ENCODE results near the gene LRR1.
A peak's percentile ranks its signal among the peaks of the same experiment; 100 is the strongest.
"Not testable (repeated sequence)": the region's sequence is repeated elsewhere in the genome, so short reads cannot be mapped to it uniquely, and the experiment has no call there.

Gene LRR1

GRCh38 chr14:49586673-49587460 lies 11.9 kb upstream of the LRR1 start:
- DNase-seq, result peak; percentile 31

- no peak for DNase-seq
These were observed 9.4 kb upstream of the LRR1 start for GRCh38 chr14:49589387-49589786.

DNA sequence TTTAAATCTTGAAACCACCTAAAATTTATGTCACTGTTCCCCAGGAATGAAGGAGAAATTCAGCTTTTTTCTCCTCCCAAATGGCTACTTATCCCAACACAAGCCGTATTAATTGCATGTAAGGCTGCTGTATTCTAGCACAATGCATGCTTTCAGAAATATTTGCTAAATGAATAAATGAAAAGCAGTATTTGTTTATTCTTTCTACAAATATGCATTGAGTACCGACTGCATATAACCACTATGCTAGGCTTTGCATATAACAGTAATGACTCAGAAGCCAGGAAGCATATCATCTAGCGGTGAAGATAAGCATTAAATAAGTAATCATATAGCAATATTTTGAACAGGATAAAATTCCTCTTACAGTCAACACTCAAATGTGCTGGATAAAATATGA lies 5.7 kb upstream of the LRR1 start:
- no peak for DNase-seq

DNA sequence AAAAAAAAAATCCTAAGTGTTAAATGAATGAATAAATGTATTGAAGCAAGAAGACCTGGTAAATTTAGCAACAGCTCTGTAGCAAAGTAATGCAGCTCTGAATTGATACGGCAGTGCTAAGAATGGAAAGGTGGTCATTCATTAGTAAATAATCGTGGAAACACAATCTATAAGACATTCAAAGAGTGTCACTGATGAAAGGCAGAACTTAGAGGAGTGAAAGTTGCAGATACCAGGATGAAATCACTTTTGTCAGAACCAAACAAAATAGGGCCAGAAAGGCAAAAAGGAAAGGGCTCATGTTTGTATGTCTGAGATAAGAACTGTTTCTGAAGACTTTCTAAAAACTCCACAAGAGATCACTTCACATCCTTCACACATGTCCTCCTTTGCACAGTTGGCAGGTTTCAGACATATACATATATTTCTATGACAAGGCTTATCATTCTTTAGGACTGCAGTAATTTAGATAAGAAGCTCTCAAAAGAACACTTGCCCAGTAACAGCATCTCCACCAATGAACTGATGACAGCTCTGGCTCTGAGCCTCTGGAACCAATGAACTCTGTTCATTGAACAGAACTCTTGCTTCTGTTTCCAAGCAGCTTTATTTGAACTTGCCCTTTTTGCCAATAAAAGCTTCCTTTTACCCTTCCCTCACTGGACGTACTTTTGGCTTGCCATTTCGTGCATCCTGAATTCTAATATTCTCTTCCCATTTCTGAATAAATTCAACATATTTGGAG lies 4.2 kb upstream of the LRR1 start:
- no peak for DNase-seq

DNA sequence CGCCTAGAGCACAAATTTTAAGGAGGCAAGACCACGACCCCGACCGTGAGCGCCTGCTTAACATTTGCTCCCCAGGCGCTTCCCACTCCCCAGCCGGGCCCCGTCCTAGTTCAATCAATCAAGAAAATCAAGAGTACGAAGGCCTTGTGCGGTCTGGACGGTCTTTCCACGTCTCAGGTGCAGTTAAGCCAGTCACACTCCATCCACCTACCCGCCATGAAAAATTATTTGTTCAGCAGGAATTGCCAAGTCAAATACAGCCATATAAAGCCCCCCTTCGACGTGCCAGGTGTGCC lies 603 bp upstream of the LRR1 start:
- DNase-seq, result no peak

- DNase-seq, result no peak
These were observed 8.8 kb downstream of the LRR1 start for GRCh38 chr14:49607583-49607982.

DNA sequence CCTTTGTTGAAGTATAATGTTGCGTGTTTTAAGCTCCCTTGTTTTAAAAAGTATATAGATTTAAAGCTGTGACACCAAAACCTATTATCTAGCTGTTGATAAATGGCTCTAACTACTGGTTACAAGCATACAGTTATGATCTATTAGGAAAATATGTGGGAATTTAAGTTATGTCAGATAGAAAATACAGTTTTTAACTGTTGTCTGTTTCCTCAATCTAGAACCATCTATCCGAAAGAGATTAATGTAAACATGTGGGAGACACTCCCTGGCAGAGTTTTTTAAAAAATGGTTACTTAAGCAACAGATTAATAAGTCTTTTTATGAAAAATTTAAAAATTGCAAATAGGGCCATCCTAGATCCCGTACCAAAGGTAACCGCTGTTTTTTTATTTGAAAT lies 13.5 kb downstream of the LRR1 start:
- no peak for DNase-seq

DNA sequence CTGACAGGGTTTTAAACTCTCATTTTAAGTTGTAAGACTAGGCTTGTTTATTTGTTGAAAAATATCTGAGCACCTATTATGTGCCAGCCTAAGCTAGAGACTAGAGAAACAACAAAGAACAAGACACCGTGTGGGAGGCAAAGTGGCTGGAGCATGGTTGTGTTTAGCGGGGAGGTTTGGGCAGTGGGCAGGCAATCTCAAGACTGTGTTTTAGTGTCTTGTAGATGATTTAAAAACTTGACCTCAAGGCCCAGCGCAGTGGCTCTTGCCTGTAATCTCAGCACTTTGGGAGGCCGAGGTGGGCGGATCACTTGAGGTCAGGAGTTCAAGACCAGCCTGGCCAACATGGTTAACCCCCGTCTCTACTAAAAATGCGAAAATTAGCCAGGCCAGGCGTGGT lies 13.9 kb downstream of the LRR1 start:
- no peak for DNase-seq

DNA sequence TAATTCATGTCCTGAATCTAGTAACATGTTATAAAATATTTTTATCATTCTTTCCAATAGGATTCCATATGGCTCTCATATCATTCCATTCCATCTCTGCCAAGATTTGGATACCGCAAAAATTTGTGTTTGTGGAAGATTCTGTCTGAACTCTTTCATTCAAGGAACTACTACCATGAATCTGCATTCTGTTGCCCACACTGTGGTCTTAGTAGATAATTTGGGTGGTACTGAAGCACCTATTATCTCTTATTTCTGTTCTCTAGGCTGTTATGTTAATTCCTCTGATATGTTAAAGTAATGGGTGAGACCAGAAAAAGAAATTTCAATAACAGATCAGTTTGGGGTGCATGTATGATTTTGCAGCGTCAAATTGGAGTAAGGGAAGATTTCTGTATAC lies 15.5 kb downstream of the LRR1 start:
- no peak for DNase-seq

DNA sequence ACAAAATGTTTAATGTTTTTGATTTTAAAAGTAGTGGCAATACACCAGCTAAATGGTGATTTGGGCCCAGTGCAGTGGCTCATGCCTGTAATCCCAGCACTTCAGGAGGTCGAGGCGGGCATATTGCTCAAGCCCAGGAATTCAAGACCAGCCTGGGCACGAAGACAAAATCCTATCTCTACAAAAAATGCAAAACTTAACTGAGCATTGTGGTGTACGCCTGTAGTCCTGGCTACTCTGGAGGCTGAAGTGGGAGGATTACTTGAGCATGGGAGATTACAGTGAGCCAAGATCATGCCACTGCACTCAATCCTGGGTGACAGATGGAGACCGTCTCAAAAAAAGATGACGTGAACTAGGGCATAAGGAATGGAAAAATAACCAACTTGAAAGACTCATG lies 17.0 kb downstream of the LRR1 start:
- DNase-seq, result no peak

DNA sequence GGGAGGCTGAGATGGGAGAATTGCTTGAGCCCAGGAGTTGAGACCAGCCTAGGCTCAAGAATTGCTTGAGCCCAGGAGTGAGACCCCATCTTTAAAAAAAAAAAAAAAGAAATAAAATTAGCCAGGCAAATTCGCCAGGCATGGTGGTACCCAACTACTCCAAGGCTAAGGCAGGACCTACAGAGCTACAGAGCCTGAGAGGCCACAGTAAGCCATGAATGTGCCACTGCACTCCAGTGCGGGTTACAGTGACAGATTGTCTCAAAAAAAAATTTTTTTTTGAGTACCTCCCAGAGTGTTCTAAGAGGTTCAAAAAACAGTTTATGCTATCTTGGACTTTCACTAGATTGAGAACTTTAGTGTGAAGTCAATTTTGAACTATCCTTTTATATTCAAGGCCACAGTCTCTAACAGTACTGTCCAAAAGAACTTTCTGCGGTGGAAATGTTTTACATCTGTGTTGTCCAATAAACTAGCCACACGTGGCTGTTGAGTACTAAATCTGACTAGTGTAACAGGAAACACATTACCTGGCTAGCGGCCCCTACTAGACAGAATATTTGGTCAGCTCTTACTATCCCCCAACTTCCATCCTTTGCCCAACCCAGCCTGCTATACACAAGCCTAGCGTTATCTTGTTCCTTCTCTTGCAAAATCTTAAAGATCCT lies 19.2 kb downstream of the LRR1 start:
- DNase-seq, result no peak

- not testable (repeated sequence) for DNase-seq
These were observed 20.5 kb downstream of the LRR1 start for GRCh38 chr14:49619273-49619672.

- DNase-seq, result no peak
These were observed 21.0 kb downstream of the LRR1 start for GRCh38 chr14:49619730-49620129.

- DNase-seq, result peak; percentile 81
These were observed 21.7 kb downstream of the LRR1 start, which contains the start of the genes MGAT2 and RPL36AL for GRCh38 chr14:49620182-49621113. TSS of gene MGAT2 (plus strand) at chr14:49620799. CDS start at chr14:49621269, 470 bp downstream. TSS of gene RPL36AL (minus strand) at chr14:49620626. CDS start at chr14:49619104, 1,522 bp downstream.

DNA sequence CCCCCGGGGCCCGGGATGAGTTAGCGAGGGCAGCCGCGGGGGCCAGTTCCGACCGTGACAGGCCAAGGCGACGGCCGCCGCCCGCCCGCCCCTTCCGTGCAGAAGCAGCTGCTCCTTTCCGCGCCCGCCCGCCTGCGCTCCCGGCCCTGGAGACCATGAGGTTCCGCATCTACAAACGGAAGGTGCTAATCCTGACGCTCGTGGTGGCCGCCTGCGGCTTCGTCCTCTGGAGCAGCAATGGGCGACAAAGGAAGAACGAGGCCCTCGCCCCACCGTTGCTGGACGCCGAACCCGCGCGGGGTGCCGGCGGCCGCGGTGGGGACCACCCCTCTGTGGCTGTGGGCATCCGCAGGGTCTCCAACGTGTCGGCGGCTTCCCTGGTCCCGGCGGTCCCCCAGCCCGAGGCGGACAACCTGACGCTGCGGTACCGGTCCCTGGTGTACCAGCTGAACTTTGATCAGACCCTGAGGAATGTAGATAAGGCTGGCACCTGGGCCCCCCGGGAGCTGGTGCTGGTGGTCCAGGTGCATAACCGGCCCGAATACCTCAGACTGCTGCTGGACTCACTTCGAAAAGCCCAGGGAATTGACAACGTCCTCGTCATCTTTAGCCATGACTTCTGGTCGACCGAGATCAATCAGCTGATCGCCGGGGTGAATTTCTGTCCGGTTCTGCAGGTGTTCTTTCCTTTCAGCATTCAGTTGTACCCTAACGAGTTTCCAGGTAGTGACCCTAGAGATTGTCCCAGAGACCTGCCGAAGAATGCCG lies 22.6 kb downstream of the LRR1 start:
- peak; percentile 38 for DNase-seq

DNA sequence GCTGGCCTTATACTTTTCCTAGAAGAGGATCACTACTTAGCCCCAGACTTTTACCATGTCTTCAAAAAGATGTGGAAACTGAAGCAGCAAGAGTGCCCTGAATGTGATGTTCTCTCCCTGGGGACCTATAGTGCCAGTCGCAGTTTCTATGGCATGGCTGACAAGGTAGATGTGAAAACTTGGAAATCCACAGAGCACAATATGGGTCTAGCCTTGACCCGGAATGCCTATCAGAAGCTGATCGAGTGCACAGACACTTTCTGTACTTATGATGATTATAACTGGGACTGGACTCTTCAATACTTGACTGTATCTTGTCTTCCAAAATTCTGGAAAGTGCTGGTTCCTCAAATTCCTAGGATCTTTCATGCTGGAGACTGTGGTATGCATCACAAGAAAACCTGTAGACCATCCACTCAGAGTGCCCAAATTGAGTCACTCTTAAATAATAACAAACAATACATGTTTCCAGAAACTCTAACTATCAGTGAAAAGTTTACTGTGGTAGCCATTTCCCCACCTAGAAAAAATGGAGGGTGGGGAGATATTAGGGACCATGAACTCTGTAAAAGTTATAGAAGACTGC lies 23.4 kb downstream of the LRR1 start:
- no peak for DNase-seq

GRCh38 chr14:49623387-49623786 lies 24.6 kb downstream of the LRR1 start:
- no peak for DNase-seq

DNA sequence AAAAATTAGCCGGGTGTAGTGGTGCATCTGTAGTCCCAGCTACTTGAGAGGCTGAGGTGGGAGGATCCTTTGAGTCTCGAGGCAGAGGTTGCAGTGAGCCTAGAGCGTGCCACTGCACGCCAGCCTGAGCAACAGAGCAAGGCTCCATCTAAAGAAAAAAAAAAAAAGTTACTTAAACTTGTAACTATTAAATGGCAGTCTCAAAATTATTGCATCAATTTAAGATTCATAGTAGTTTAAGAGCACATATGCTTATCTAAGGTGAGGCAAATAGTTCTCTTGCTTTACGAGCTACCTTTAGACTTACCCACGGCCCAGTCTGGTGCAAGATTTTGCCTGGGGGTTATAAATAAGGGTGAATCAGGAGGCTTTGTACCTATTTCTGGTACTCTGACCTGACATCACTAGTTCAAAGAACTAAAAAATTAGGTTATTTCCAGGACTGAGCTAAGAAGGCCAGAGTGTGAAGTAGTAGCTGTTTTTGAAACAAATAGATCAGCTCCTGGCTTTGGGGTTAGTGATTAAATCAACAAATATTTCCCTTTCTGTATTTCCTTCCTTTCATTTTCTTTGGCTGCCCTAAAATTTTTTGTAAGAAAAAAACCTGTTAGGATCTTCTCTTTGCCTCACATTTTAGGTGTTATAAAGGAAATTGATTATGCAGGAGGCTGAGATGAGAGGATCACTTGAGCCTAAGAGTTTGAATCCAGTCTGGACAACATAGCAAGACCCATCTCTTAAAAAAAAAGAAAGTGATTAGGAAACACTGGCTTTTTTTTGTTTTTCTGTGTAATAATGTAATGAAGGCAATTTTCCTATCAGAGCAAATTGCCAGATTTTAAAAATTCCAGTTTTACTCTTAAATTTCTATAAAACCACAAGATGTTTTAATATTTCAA lies 25.4 kb downstream of the LRR1 start:
- no peak for DNase-seq

DNA sequence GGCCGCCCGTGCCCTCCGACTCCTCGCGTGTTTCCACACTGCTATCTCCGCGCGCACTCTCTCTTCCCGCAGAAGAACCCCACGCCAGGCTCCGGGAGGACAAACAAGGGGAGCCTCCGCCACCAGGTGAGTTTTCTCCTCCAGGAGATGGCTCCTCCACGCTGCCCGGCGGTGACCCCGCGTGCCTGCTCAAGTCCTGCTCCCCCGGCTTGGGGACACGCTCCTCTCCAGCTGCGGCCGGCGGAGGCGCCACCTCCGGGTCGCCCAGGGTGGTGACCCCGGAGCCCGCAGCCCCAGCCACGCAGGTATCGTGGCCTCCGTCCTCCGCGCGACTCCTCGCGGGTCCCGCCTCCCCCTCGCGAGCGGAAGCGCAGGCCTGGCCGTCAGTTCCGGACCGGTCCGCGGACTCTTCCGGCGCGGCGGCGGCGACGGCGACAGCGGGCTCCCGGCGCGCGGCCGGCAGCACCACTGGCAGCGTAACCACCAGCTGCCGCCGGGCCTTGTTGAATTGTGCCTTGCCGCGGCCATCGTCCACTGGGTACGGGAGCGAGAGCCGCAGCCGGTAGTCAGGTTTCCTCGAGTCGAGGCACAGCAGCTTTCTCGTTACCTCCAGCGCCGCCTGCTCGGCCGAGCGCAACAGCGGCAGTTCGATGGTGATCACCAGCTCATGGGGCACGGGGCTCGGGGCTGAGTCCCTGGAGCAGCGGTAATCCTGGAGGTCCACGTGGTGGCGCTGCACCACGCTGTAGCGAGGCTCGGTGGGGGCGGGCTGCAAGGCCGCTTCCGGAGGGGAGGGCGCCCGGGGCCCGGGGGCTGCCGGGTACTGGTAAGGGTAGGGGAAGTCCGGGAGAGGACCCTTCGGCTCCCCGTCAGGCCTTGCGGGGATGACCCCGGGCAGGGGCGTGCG lies 35.2 kb downstream of the LRR1 start:
- peak; percentile 85 for DNase-seq

All from effector CD8-positive, alpha-beta T cell (primary cell).